NCI-H2107 (cell line): ENCODE data around the gene FAM24B.
"Not testable (repeated sequence)": the region's sequence is repeated elsewhere in the genome, so short reads cannot be mapped to it uniquely, and the experiment has no call there.

ENCODE experiments used
- DNase-seq: peaks from one replicate; lab custom pipeline; 2025; lab: John Stamatoyannopoulos, UW

FAM24B gene

GRCh38 chr10:122879339-122880273, at the start of gene FAM24B:
Gene FAM24B (minus strand): TSS chr10:122879581. CDS start chr10:122850515, 29,066 bp downstream.
- DNase-seq, result no peak

GRCh38 chr10:122915700-122916099, 36.3 kb upstream of the FAM24B start:
- no peak for DNase-seq

- no peak for DNase-seq
Observed at GRCh38 chr10:122911889-122912484, 32.6 kb upstream of the FAM24B start.

GRCh38 chr10:122910310-122910709, 30.9 kb upstream of the FAM24B start, which contains the start of gene FAM24A:
Gene FAM24A (plus strand): TSS chr10:122910610. CDS start chr10:122911635, 1,025 bp downstream.
- no peak for DNase-seq

GRCh38 chr10:122903861-122904260, 24.5 kb upstream of the FAM24B start:
- not testable (repeated sequence) for DNase-seq

- no peak for DNase-seq
Observed at GRCh38 chr10:122894261-122894944, 15.0 kb upstream of the FAM24B start.

GRCh38 chr10:122884166-122884565, 4.8 kb upstream of the FAM24B start:
- DNase-seq, result no peak

- no peak for DNase-seq
Observed at GRCh38 chr10:122882766-122883165, 3.4 kb upstream of the FAM24B start.

GRCh38 chr10:122878799-122879338, 512 bp downstream of the FAM24B start:
- DNase-seq, result no peak

- DNase-seq, result no peak
Observed at GRCh38 chr10:122877264-122877663, 2.1 kb downstream of the FAM24B start.

GRCh38 chr10:122876467-122876855, 2.9 kb downstream of the FAM24B start:
- no peak for DNase-seq

GRCh38 chr10:122875843-122876466, 3.4 kb downstream of the FAM24B start:
- no peak for DNase-seq

GRCh38 chr10:122871947-122872346, 7.4 kb downstream of the FAM24B start:
- not testable (repeated sequence) for DNase-seq

GRCh38 chr10:122868768-122869167, 10.6 kb downstream of the FAM24B start:
- not testable (repeated sequence) for DNase-seq

- not testable (repeated sequence) for DNase-seq
Observed at GRCh38 chr10:122866757-122867482, 12.5 kb downstream of the FAM24B start.

- no peak for DNase-seq
Observed at GRCh38 chr10:122864901-122865300, 14.5 kb downstream of the FAM24B start.

- no peak for DNase-seq
Observed at GRCh38 chr10:122864194-122864592, 15.2 kb downstream of the FAM24B start.

GRCh38 chr10:122863216-122864193, 15.9 kb downstream of the FAM24B start:
- DNase-seq, result no peak

- no peak for DNase-seq
Observed at GRCh38 chr10:122861711-122862161, 17.6 kb downstream of the FAM24B start.

GRCh38 chr10:122859527-122859926, 19.9 kb downstream of the FAM24B start:
- no peak for DNase-seq
